Spleen (tissue), 7 donors: Measurements from ENCODE around the gene LRP1.

Experiments
- POLR2AphosphoS5 ChIP-seq, 3 donors: sonication (generic); formaldehyde crosslinking; IDR thresholded peaks; one replicate each; pipeline ENCODE4 v1.5.1; 2017; ENCODE audit warnings: antibody characterized with exemption in 3 of 3
- TF ChIP-seq, protein P1 (sequence below), 11 experiments: fragments of 200-600 bp in 7 of 11; fragments of 450-650 bp in 4 of 11; sonication (generic) in 4 of 11; IDR thresholded peaks in 8 of 11; conservative IDR thresholded peaks in 3 of 11; 1 replicate in 7 of 11; 2 replicates in 4 of 11; pipeline versions ENCODE4 v1.4.0 to v1.8.0; 2016 to 2021; ENCODE audit warnings: antibody characterized with exemption in 11 of 11, inconsistent platforms in 4 of 11, mild to moderate bottlenecking in 1 of 11
- donor health status: DM: no; HTN: no; CAD: no; lungs with moderate emphysema.
- donor health status: DM: no; HTN: no; CAD: no.
- donor health status: DM: no; HTN: no; CAD: no.

- no peak for TF ChIP-seq POLR2AphosphoS5 (IDR thresholded peaks at IDR 0.05)
- TF ChIP-seq, protein P1, sequence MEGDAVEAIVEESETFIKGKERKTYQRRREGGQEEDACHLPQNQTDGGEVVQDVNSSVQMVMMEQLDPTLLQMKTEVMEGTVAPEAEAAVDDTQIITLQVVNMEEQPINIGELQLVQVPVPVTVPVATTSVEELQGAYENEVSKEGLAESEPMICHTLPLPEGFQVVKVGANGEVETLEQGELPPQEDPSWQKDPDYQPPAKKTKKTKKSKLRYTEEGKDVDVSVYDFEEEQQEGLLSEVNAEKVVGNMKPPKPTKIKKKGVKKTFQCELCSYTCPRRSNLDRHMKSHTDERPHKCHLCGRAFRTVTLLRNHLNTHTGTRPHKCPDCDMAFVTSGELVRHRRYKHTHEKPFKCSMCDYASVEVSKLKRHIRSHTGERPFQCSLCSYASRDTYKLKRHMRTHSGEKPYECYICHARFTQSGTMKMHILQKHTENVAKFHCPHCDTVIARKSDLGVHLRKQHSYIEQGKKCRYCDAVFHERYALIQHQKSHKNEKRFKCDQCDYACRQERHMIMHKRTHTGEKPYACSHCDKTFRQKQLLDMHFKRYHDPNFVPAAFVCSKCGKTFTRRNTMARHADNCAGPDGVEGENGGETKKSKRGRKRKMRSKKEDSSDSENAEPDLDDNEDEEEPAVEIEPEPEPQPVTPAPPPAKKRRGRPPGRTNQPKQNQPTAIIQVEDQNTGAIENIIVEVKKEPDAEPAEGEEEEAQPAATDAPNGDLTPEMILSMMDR (IDR thresholded peaks at IDR 0.05 in 8 of 11, conservative IDR thresholded peaks at IDR 0.05 in 3 of 11), result no peak
Measured at GRCh38 chr12:57079821-57080220, 48.5 kb upstream of the LRP1 start.
